Measurements from ENCODE around the gene CABLES1.

GRCh38 chr18:23189768-23190661 lies 54.7 kb downstream of the CABLES1 start:
- TF ChIP-seq CTCF (IDR thresholded peaks at IDR 0.05) (no peak), POLR2A (IDR thresholded peaks at IDR 0.05) (no peak)

Measured in adrenal gland (tissue), 5 donors.